Skin epidermis (tissue), 12 donors: ENCODE data around the gene RGS2.

Source experiments
- H3K27ac ChIP-seq, 21 experiments: fragments of 200-600 bp; sonication (generic) in 11 of 21; one replicate each; pipeline ENCODE4 v1.5.0; 2020; ENCODE audit warnings: mild to moderate bottlenecking in 3 of 21, inconsistent platforms in 2 of 21, moderate library complexity in 2 of 21
- H3K4me3 ChIP-seq, 7 experiments: fragments of 200-600 bp; sonication (generic) in 2 of 7; one replicate each; pipeline ENCODE4 v1.5.0; 2020; ENCODE audit warnings: inconsistent platforms in 2 of 7, mild to moderate bottlenecking in 2 of 7, moderate library complexity in 1 of 7

The RGS2 gene

GRCh38 chr1:192817246-192817645 is 8.4 kb downstream of the RGS2 start:
- H3K4me3 ChIP-seq, result no peak overlapping the region
- no peak overlapping the region for H3K27ac ChIP-seq

GRCh38 chr1:192821296-192821695 is 12.5 kb downstream of the RGS2 start:
- Histone ChIP-seq H3K27ac (no peak overlapping the region), H3K4me3 (no peak overlapping the region)

GRCh38 chr1:192824511-192824910 is 15.7 kb downstream of the RGS2 start:
- Histone ChIP-seq H3K27ac (no peak overlapping the region), H3K4me3 (no peak overlapping the region)

- H3K27ac ChIP-seq, result no peak overlapping the region
- no peak overlapping the region for H3K4me3 ChIP-seq
Measured at GRCh38 chr1:192826791-192827546, 18.1 kb downstream of the RGS2 start.

- H3K27ac ChIP-seq, result no peak overlapping the region
- H3K4me3 ChIP-seq, result no peak overlapping the region
Measured at GRCh38 chr1:192830595-192831246, 21.9 kb downstream of the RGS2 start.

- Histone ChIP-seq H3K4me3 (no peak overlapping the region), H3K27ac (no peak overlapping the region)
Measured at GRCh38 chr1:192831706-192832355, 23.0 kb downstream of the RGS2 start.

GRCh38 chr1:192832492-192832891 is 23.7 kb downstream of the RGS2 start:
- Histone ChIP-seq H3K4me3 (no peak overlapping the region), H3K27ac (no peak overlapping the region)

DNA sequence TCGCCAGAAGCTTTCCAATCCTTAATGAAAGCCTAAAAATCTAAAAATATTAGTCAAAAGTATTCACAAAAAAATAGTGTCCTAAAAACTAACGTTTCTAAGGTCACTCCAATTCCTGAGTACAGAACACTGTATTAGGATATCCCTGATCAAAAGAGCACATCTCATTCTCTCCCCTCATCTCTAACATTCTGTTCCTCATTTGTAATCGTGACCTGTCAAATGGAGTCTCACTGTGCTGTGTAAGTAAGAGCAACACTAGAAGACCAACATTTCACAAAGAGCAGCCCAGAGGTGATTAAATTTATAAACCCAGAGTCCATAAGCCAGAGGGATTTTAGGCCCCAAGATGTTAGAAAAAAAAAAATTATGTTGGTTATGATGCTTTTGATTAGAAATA is 26.3 kb downstream of the RGS2 start:
- H3K4me3 ChIP-seq, result no peak overlapping the region
- H3K27ac ChIP-seq, result peak overlapping the region in 3 of 21 experiments; percentile 8 to 74 (median 26)

- H3K27ac ChIP-seq, result no peak overlapping the region
Measured at GRCh38 chr1:192839162-192840066, 30.6 kb downstream of the RGS2 start.

DNA sequence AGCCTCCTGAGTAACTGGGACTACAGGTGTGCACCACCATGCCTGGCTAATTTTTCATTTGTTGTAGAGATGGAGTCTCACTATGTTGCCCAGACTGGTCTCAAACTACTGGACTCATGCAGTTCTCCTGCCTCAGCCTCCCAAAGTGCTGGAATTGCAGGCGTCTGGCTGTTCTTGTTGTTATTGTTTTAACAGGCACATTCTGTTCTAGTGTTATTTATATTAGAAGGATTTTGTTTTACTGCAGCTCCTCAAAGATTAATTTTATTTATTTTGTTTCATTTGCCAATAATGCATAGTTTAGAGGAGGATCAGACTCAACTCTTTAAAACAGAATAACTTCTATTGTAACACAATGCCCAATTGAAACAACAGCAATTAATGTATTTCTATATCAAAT is 35.5 kb downstream of the RGS2 start:
- H3K27ac ChIP-seq, result no peak overlapping the region
- no peak overlapping the region for H3K4me3 ChIP-seq

More at GRCh38 chr1:192839162-192840066, 30.6 kb downstream of the RGS2 start:
- H3K4me3 ChIP-seq, result no peak overlapping the region

DNA sequence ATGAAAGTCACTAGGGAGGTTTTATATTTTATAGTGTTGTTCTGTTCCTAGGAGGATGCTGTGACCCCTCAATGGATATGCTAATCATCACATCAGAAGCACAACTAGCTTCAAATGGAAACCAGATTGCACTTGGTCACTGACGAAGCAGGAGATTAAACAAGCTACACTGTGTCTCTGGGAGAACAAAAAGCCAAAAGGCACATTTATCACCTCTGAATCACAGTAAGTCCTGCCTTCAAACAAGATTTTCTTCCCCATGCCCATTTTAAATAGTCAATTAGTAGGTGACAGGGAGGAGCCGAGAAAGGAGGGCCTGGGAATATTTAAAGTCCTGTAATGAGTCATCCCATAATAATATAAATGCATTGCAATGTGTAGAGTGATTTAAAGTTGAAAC is 38.1 kb downstream of the RGS2 start:
- Histone ChIP-seq H3K27ac (no peak overlapping the region), H3K4me3 (no peak overlapping the region)

DNA sequence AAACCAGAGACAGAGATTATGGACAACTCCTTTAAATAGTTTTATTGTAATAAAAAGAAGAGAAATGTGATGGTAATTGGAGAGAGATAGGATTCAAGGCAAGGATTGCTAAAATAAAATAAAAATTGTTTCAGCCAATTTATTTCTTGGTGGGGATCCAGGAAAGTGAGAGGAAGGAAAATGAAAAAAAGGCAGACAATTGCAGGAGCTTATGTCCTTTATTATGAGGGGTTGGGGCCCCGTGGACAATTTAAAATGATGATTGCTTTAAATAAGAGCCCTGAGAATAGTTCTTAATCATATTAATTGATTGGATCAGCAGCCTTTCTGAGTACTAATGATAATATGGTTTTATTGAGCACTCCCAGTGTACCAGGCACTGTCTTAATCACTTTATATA is 40.2 kb downstream of the RGS2 start:
- Histone ChIP-seq H3K27ac (no peak overlapping the region), H3K4me3 (no peak overlapping the region)

DNA sequence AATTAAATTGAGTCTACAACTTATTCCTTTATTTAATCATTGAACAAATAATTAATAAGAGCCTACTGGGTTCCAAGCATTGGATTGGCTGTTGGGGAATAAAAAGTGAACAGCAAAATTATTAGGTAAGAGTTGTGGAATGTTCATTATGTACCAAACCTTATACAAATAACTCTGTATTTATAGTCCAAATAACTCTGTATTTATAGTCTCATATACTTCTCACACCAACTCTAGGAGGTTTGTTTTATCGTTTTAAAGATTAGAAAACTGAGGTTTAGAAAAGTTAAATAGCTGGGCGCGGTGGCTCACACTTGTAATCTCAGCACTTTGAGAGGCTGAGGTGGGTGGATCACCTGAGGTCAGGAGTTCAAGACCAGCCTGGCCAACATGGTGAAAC is 40.6 kb downstream of the RGS2 start:
- no peak overlapping the region for H3K27ac ChIP-seq

GRCh38 chr1:192852001-192852947 is 43.4 kb downstream of the RGS2 start:
- no peak overlapping the region for H3K4me3 ChIP-seq
- no peak overlapping the region for H3K27ac ChIP-seq

More for the DNA sequence above, 40.6 kb downstream of the RGS2 start:
- H3K4me3 ChIP-seq, result no peak overlapping the region

- H3K4me3 ChIP-seq, result no peak overlapping the region
Measured at GRCh38 chr1:192858456-192858855, 49.6 kb downstream of the RGS2 start.

GRCh38 chr1:192859808-192860207 is 51.0 kb downstream of the RGS2 start:
- Histone ChIP-seq H3K27ac (no peak overlapping the region), H3K4me3 (no peak overlapping the region)

More at GRCh38 chr1:192858456-192858855, 49.6 kb downstream of the RGS2 start:
- no peak overlapping the region for H3K27ac ChIP-seq

- H3K27ac ChIP-seq, result no peak overlapping the region
Measured at GRCh38 chr1:192860478-192861185, 51.8 kb downstream of the RGS2 start.

DNA sequence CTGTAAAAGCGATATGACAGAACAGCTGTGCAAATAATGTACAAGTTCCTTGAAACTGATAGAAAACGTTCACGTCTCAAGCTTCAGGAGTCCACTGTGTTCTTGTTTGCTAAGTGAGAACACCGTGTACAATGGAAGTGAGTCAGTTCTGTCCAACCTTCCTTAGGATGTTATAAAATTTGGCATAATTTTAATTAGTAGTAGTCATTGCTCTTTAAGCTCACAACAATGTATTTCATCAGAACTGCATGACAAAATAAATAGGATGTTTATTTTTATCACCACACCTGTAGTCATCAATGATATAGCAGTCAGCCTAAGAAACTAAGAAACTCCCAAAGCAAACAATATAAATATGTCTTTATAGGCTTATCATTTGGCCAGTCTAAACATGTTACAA is 53.0 kb downstream of the RGS2 start:
- Histone ChIP-seq H3K4me3 (no peak overlapping the region), H3K27ac (no peak overlapping the region)

More at GRCh38 chr1:192860478-192861185, 51.8 kb downstream of the RGS2 start:
- H3K4me3 ChIP-seq, result no peak overlapping the region
